ENCODE results near the gene ADGRG6.

GRCh38 chr6:142289687-142290086, 12.1 kb upstream of the ADGRG6 start:
- TF ChIP-seq, protein P1, sequence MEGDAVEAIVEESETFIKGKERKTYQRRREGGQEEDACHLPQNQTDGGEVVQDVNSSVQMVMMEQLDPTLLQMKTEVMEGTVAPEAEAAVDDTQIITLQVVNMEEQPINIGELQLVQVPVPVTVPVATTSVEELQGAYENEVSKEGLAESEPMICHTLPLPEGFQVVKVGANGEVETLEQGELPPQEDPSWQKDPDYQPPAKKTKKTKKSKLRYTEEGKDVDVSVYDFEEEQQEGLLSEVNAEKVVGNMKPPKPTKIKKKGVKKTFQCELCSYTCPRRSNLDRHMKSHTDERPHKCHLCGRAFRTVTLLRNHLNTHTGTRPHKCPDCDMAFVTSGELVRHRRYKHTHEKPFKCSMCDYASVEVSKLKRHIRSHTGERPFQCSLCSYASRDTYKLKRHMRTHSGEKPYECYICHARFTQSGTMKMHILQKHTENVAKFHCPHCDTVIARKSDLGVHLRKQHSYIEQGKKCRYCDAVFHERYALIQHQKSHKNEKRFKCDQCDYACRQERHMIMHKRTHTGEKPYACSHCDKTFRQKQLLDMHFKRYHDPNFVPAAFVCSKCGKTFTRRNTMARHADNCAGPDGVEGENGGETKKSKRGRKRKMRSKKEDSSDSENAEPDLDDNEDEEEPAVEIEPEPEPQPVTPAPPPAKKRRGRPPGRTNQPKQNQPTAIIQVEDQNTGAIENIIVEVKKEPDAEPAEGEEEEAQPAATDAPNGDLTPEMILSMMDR (IDR thresholded peaks at IDR 0.05): no peak
- TF ChIP-seq POLR2A (IDR thresholded peaks at IDR 0.05): no peak

All from esophagus squamous epithelium (tissue), 4 donors.